Stimulated activated naive CD4-positive, alpha-beta T cell (primary cell): ENCODE results near the gene TSPAN11.
"Not testable (repeated sequence)": the region's sequence is repeated elsewhere in the genome, so short reads cannot be mapped to it uniquely, and the experiment has no call there.

Experiments used
- DNase-seq, 6 experiments: peaks; one replicate each; lab custom pipeline; 2025; lab: John Stamatoyannopoulos, UW

Gene TSPAN11

GRCh38 chr12:31002999-31003398 lies 76.5 kb downstream of the TSPAN11 start:
- no peak for DNase-seq

GRCh38 chr12:31003861-31004640 lies 77.5 kb downstream of the TSPAN11 start:
- no peak for DNase-seq

- no peak for DNase-seq
These were observed 78.1 kb downstream of the TSPAN11 start for GRCh38 chr12:31004666-31005065.

GRCh38 chr12:31005256-31005943 lies 78.9 kb downstream of the TSPAN11 start:
- no peak for DNase-seq

GRCh38 chr12:31005944-31006361 lies 79.4 kb downstream of the TSPAN11 start:
- no peak for DNase-seq

- DNase-seq, result no peak
These were observed 80.0 kb downstream of the TSPAN11 start for GRCh38 chr12:31006416-31007152.

- no peak for DNase-seq
These were observed 80.6 kb downstream of the TSPAN11 start for GRCh38 chr12:31007153-31007495.

- no peak for DNase-seq
These were observed 81.2 kb downstream of the TSPAN11 start for GRCh38 chr12:31007636-31008175.

- DNase-seq, result no peak
These were observed 81.8 kb downstream of the TSPAN11 start for GRCh38 chr12:31008241-31008761.

GRCh38 chr12:31008961-31009840 lies 82.7 kb downstream of the TSPAN11 start:
- DNase-seq, result no peak

GRCh38 chr12:31009976-31010375 lies 83.4 kb downstream of the TSPAN11 start:
- no peak for DNase-seq

GRCh38 chr12:31011336-31011735 lies 84.8 kb downstream of the TSPAN11 start:
- DNase-seq, result no peak

- DNase-seq, result no peak
These were observed 85.4 kb downstream of the TSPAN11 start for GRCh38 chr12:31011746-31012566.

GRCh38 chr12:31012567-31012891 lies 86.0 kb downstream of the TSPAN11 start:
- not testable (repeated sequence) for DNase-seq

- no peak for DNase-seq
These were observed 88.7 kb downstream of the TSPAN11 start for GRCh38 chr12:31015215-31015614.

GRCh38 chr12:31016057-31016456 lies 89.5 kb downstream of the TSPAN11 start:
- no peak for DNase-seq

- no peak for DNase-seq
These were observed 91.0 kb downstream of the TSPAN11 start for GRCh38 chr12:31017535-31017934.

GRCh38 chr12:31018106-31018789 lies 91.7 kb downstream of the TSPAN11 start:
- DNase-seq, result no peak

GRCh38 chr12:31018790-31019505 lies 92.4 kb downstream of the TSPAN11 start:
- DNase-seq, result no peak
